ENCODE data around the gene NFASC. TPM values are rescaled to one million over a fixed set of nuclear protein-coding genes. Genes with fewer than 3 reads are reported as not detected.

NFASC gene
- total and polyA plus RNA-seq, 2 experiments from 2014 or later = 3.9 to 11.7 TPM

- TF ChIP-seq, protein P1, sequence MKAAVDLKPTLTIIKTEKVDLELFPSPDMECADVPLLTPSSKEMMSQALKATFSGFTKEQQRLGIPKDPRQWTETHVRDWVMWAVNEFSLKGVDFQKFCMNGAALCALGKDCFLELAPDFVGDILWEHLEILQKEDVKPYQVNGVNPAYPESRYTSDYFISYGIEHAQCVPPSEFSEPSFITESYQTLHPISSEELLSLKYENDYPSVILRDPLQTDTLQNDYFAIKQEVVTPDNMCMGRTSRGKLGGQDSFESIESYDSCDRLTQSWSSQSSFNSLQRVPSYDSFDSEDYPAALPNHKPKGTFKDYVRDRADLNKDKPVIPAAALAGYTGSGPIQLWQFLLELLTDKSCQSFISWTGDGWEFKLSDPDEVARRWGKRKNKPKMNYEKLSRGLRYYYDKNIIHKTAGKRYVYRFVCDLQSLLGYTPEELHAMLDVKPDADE (IDR thresholded peaks at IDR 0.05) = no peak
- TF ChIP-seq NANOG (IDR thresholded peaks at IDR 0.05; ENCODE audit: borderline replicate concordance) = no peak
Measured at GRCh38 chr1:204945565-204945977, 74.9 kb downstream of the NFASC start (continued).

DNA sequence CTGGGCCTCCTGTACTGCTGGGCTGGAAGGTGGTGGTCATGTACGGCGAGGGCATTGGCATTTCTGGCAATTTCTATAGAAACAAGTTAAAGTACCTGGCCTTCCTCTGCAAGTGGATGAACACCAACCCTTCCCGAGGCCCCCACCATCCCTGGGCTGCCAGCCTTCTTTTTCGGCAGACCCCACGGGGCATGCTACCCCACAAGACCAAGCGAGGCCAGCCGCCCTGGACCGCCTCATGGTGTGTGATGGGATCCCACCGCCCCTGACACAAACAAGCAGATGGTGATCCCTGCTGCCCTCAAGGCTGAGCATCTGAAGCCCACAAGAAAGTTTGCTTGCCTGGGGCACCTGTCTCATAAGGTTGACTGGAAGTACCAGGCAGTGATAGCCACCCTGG is 76.0 kb downstream of the NFASC start:
- no peak for ATAC-seq
- no peak for TF ChIP-seq POLR2AphosphoS5 (IDR thresholded peaks at IDR 0.05; ENCODE audit: low read depth)
- no peak for TF ChIP-seq CREB1 (CRISPR knock-in tag; IDR thresholded peaks at IDR 0.05; ENCODE audit: low read depth)
- TF ChIP-seq, protein P1 (IDR thresholded peaks at IDR 0.05) = no peak
- TF ChIP-seq JUNB (IDR thresholded peaks at IDR 0.05; ENCODE audit: unreplicated experiment) = no peak
- no peak for TF ChIP-seq ZNF331 (CRISPR knock-in tag; IDR thresholded peaks at IDR 0.05; ENCODE audit: low read depth)
- TF ChIP-seq REST (IDR thresholded peaks at IDR 0.05; ENCODE audit: unreplicated experiment) = no peak
- no peak for TF ChIP-seq NANOG (IDR thresholded peaks at IDR 0.05; ENCODE audit: borderline replicate concordance)
- TF ChIP-seq EZH2 (IDR thresholded peaks at IDR 0.05; ENCODE audit: low read depth, unreplicated experiment) = no peak
- no peak for TF ChIP-seq STAT1 (IDR thresholded peaks at IDR 0.05; ENCODE audit: unreplicated experiment)
- TF ChIP-seq ZNF462 (CRISPR knock-in tag; IDR thresholded peaks at IDR 0.05) = no peak
- TF ChIP-seq ZNF114 (CRISPR knock-in tag; IDR thresholded peaks at IDR 0.05) = no peak
- TF ChIP-seq EZH2phosphoT487 (IDR thresholded peaks at IDR 0.05; ENCODE audit: unreplicated experiment) = no peak

More for the DNA sequence above, 76.0 kb downstream of the NFASC start:
- no peaks in the 10 kb centered on the region for H3F3A ChIP-seq (replicated peaks; ENCODE audit: low read depth)
- no peaks in the 10 kb centered on the region for H3K9me2 ChIP-seq (ENCODE audit: insufficient read depth)
- H3K36me3 Mint-ChIP-seq (ENCODE audit: low read depth) = no peaks in the 10 kb centered on the region
- H4K20me1 ChIP-seq (replicated peaks; ENCODE audit: insufficient read depth) = no peaks in the 10 kb centered on the region
- peaks cover 13% of the 10 kb centered on the region for H3K4me1 Mint-ChIP-seq
- no peaks in the 10 kb centered on the region for H3K27me3 ChIP-seq (ENCODE audit: insufficient read depth)
- H3K4me3 Mint-ChIP-seq = no peak overlapping the region
- no peak overlapping the region for H3K4me2 ChIP-seq
- no peaks in the 10 kb centered on the region; the same call in 1 of the 2 replicates for H3K4me1 ChIP-seq (ENCODE audit: insufficient read depth)
- H3K27ac ChIP-seq (ENCODE audit: low read depth) = no peak overlapping the region
- no peak overlapping the region for H3K27ac Mint-ChIP-seq
- no peak for DNase-seq (ENCODE audit: low spot score)
- no peaks in the 10 kb centered on the region for H3K9me3 Mint-ChIP-seq
- peaks cover 3% of the 10 kb centered on the region for H3K27me3 Mint-ChIP-seq (ENCODE audit: insufficient read depth, low read depth, poor library complexity)
- H3K4me3 ChIP-seq = no peak overlapping the region
- no peaks in the 10 kb centered on the region for H3K36me3 ChIP-seq (ENCODE audit: insufficient read depth)
- H2AFZ ChIP-seq = no peak overlapping the region
- no peaks in the 10 kb centered on the region for H3K79me2 ChIP-seq (replicated peaks; ENCODE audit: insufficient read depth)
